Measurements from ENCODE around the gene LRRK1. TPM values are rescaled to one million over a fixed set of nuclear protein-coding genes. Genes with fewer than 3 reads are reported as not detected.

Gene LRRK1
- total and polyA plus RNA-seq, 2 experiments from 2014 or later, result 2.6 to 4.5 TPM

GRCh38 chr15:101063891-101064794 is 145.0 kb downstream of the LRRK1 start:
- no peak overlapping the region; the same call in 1 of the 2 replicates for H3K27ac Mint-ChIP-seq
- no peak for DNase-seq (ENCODE audit: low spot score)
- ATAC-seq, result no peak
- peaks cover 58% of the 10 kb centered on the region for H3K4me1 Mint-ChIP-seq
- Histone ChIP-seq H3F3A (replicated peaks; ENCODE audit: low read depth) (peaks cover 19% of the 10 kb centered on the region), H2AFZ (no peak overlapping the region), H3K4me2 (no peak overlapping the region), H3K27ac (ENCODE audit: low read depth) (no peak overlapping the region), H4K20me1 (replicated peaks; ENCODE audit: insufficient read depth) (no peaks in the 10 kb centered on the region), H3K79me2 (replicated peaks; ENCODE audit: insufficient read depth) (no peaks in the 10 kb centered on the region), H3K27me3 (ENCODE audit: insufficient read depth) (no peaks in the 10 kb centered on the region), H3K4me1 (ENCODE audit: insufficient read depth) (peaks cover 33% of the 10 kb centered on the region), H3K36me3 (ENCODE audit: insufficient read depth) (peaks cover 9% of the 10 kb centered on the region; the same call in 1 of the 2 replicates), H3K4me3 (no peak overlapping the region), H3K9me2 (ENCODE audit: insufficient read depth) (no peaks in the 10 kb centered on the region; the same call in 1 of the 2 replicates)
- no peak overlapping the region; the same call in 2 of the 3 replicates for H3K4me3 Mint-ChIP-seq
- TF ChIP-seq POLR2AphosphoS5 (IDR thresholded peaks at IDR 0.05; ENCODE audit: low read depth) (no peak), CTCF (conservative IDR thresholded peaks at IDR 0.05; ENCODE audit: low read depth in 2 of 2) (no peak), JUNB (IDR thresholded peaks at IDR 0.05; ENCODE audit: unreplicated experiment) (no peak), STAT1 (IDR thresholded peaks at IDR 0.05; ENCODE audit: unreplicated experiment) (no peak), EZH2 (IDR thresholded peaks at IDR 0.05; ENCODE audit: low read depth, unreplicated experiment) (no peak), NANOG (IDR thresholded peaks at IDR 0.05; ENCODE audit: borderline replicate concordance) (no peak), EZH2phosphoT487 (IDR thresholded peaks at IDR 0.05; ENCODE audit: unreplicated experiment) (no peak), ZNF114 (CRISPR knock-in tag; IDR thresholded peaks at IDR 0.05) (no peak), ZNF331 (CRISPR knock-in tag; IDR thresholded peaks at IDR 0.05; ENCODE audit: low read depth) (no peak), CREB1 (CRISPR knock-in tag; IDR thresholded peaks at IDR 0.05; ENCODE audit: low read depth) (no peak), ZNF462 (CRISPR knock-in tag; IDR thresholded peaks at IDR 0.05) (no peak)
- TF ChIP-seq, protein P1, sequence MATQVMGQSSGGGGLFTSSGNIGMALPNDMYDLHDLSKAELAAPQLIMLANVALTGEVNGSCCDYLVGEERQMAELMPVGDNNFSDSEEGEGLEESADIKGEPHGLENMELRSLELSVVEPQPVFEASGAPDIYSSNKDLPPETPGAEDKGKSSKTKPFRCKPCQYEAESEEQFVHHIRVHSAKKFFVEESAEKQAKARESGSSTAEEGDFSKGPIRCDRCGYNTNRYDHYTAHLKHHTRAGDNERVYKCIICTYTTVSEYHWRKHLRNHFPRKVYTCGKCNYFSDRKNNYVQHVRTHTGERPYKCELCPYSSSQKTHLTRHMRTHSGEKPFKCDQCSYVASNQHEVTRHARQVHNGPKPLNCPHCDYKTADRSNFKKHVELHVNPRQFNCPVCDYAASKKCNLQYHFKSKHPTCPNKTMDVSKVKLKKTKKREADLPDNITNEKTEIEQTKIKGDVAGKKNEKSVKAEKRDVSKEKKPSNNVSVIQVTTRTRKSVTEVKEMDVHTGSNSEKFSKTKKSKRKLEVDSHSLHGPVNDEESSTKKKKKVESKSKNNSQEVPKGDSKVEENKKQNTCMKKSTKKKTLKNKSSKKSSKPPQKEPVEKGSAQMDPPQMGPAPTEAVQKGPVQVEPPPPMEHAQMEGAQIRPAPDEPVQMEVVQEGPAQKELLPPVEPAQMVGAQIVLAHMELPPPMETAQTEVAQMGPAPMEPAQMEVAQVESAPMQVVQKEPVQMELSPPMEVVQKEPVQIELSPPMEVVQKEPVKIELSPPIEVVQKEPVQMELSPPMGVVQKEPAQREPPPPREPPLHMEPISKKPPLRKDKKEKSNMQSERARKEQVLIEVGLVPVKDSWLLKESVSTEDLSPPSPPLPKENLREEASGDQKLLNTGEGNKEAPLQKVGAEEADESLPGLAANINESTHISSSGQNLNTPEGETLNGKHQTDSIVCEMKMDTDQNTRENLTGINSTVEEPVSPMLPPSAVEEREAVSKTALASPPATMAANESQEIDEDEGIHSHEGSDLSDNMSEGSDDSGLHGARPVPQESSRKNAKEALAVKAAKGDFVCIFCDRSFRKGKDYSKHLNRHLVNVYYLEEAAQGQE (IDR thresholded peaks at IDR 0.05; ENCODE audit: unreplicated experiment), result no peak
- TF ChIP-seq, protein P2, sequence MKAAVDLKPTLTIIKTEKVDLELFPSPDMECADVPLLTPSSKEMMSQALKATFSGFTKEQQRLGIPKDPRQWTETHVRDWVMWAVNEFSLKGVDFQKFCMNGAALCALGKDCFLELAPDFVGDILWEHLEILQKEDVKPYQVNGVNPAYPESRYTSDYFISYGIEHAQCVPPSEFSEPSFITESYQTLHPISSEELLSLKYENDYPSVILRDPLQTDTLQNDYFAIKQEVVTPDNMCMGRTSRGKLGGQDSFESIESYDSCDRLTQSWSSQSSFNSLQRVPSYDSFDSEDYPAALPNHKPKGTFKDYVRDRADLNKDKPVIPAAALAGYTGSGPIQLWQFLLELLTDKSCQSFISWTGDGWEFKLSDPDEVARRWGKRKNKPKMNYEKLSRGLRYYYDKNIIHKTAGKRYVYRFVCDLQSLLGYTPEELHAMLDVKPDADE (IDR thresholded peaks at IDR 0.05), result no peak
- peaks cover 12% of the 10 kb centered on the region for H3K36me3 Mint-ChIP-seq (ENCODE audit: low read depth)
- peaks cover 33% of the 10 kb centered on the region for H3K27me3 Mint-ChIP-seq (ENCODE audit: insufficient read depth, low read depth, poor library complexity)
- H3K9me3 Mint-ChIP-seq, result peaks cover 9% of the 10 kb centered on the region

Measured in GM23338 (cell line).